IPS-NIHi7 (cell line): Measurements from ENCODE around the gene DCDC2C.
"Not testable (repeated sequence)": the region's sequence is repeated elsewhere in the genome, so short reads cannot be mapped to it uniquely, and the experiment has no call there.

ENCODE experiments used
- DNase-seq: peaks from one replicate; pipeline ENCODE4 v3.0.0; 2012; ENCODE audit warnings: mixed read lengths; ENCODE audit errors: extremely low spot score

Gene DCDC2C

DNA sequence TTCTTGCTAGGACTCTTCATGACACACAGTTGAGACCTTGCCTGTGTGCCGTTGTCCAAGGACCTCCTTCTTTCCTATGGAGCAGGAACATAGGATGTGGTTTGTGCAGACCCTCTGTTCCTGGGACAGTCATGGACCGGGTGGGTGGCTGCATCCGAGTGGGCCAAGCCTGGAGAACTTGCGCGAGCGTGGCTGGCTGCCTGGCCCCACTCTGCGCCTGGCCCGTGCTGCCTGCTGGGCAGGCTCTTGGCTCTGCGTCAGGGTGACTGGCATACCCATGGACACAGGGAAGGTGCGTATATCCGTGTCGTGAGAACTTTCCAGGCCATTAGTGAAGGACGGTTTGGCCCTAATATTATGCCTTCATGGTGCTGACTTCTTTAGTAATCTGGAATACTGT is 68.2 kb downstream of the DCDC2C start:
- no peak for DNase-seq

- no peak for DNase-seq
Measured at GRCh38 chr2:3774336-3774735, 71.0 kb downstream of the DCDC2C start.

- DNase-seq: no peak
Measured at GRCh38 chr2:3776311-3776710, 72.9 kb downstream of the DCDC2C start.

DNA sequence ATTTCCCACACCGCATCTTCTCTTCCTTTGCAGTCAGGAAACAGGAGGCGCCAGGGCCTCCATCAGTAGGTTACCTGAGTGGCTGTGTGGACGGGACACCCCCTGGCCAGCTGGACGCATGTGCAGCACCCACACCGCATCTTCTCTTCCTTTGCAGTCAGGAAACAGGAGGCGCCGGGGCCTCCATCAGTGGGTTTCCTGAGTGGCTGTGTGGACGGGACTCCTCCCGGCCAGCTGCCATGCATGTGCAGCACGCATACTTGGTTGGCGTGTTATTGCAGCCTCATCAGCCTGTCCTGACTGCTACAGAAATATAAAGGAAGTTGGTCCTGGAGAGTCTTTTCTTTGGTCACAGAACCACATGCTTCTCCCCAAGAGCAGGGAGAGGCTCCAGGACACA is 74.6 kb downstream of the DCDC2C start:
- DNase-seq: no peak

- no peak for DNase-seq
Measured at GRCh38 chr2:3778851-3779495, 75.6 kb downstream of the DCDC2C start.

DNA sequence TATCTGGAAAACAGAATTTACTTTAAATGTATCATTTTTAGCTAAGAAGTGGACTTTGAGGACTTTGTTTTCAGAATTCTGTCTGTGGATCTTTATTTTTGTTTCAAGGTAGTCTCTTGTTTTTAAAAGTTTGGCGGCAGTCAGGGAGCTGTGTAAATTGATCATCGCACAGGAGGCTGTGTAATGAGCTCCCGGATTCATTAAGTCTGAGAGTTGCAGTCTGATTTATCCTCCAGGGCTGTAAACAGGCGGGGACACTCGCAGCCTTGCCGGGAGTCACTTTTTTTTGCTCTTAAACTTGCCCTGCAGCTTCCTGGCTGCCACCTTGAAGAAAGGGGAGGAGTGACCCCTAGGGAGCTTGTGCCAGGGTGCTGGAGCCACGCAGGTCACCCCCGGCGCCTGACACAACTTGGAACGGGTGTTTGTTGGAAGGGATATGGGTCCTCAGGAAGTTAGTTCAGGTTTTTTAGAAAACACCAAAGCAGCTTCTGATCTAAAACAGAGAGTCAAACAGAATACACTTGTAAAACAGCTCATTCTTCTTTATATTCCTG is 76.2 kb downstream of the DCDC2C start:
- no peak for DNase-seq

- DNase-seq: peak; percentile 61
Measured at GRCh38 chr2:3780477-3781402, 77.4 kb downstream of the DCDC2C start.

GRCh38 chr2:3784731-3785130 is 81.4 kb downstream of the DCDC2C start:
- no peak for DNase-seq

- DNase-seq: no peak
Measured at GRCh38 chr2:3785220-3785889, 82.0 kb downstream of the DCDC2C start.

DNA sequence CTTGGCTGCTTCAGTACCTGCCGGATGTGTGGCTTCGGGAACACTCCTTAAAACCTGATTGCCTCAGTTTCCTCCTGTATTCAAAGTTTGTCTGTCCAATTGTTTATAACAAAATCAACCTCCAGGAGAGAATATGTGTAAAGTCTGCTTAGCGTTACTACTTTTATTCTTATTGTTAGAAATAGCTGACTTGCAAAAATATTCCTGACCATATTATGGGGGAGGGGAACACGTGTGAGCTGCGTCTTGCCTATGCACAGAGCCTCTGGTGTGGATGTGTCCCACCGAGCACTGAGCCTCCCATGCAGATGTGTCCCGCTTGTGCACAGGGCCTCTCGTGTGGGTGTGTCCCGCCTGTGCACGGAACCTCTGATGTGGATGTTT is 82.5 kb downstream of the DCDC2C start:
- DNase-seq: no peak

DNA sequence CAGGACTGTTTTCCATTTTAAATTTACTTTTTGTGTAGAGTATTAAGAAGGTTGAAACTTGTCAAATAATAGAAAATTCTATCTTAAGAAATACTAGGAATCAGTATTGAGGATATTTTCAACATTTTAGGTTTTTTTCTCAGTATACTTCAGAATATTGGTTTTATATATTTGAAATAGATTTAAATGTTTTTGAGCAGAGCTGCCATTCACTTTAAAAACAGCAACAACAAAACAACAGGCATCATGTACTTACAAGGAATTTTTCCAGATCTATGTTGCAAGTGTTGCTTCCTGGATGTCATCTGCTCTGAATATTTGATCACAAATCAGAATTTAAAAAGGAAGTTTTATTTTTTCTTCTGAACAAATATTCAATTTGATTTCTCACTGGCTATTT is 84.4 kb downstream of the DCDC2C start:
- DNase-seq: no peak

- DNase-seq: no peak
Measured at GRCh38 chr2:3789256-3789655, 85.9 kb downstream of the DCDC2C start.

DNA sequence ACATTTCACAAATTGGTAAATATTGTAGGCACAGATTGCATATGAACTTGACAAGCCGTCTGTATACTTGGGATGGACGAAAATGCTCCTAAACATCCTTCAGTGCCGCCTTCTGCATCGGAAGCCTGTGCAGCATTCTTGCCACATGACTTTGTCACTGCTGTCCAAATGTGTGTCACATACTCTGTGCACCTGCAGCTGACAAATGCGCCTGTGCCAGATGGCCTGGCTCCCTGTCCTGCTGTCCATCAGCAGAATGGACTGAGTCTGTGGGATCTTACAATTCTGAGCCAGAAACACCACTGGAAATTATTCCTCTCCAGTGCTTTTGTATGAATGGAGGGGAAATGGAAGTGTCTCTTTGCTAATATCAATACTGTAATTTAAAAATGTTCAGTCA is 89.9 kb downstream of the DCDC2C start:
- DNase-seq: no peak

DNA sequence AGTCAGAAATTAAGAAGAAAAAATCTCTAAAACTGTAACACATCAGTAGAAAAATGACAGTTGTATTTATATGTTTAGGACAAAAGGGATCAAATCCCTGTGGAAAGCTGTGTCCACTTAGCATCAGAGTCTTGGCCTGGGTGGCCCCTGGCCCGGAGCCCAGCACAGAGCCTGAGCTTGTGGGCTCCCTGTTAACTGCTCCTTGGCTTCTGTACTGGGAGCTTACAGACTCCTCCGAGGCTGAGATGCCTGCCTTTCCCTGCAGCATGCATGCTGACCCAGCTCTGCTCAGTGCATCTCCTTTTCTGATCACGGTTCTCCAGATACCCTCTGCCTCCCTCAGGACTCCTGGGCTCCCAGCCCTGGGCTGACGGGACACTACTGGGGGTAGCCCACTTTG is 98.1 kb downstream of the DCDC2C start:
- DNase-seq: no peak

GRCh38 chr2:3805201-3805939 is 102.0 kb downstream of the DCDC2C start:
- peak; percentile 69 for DNase-seq

GRCh38 chr2:3806168-3806567 is 102.8 kb downstream of the DCDC2C start:
- no peak for DNase-seq

DNA sequence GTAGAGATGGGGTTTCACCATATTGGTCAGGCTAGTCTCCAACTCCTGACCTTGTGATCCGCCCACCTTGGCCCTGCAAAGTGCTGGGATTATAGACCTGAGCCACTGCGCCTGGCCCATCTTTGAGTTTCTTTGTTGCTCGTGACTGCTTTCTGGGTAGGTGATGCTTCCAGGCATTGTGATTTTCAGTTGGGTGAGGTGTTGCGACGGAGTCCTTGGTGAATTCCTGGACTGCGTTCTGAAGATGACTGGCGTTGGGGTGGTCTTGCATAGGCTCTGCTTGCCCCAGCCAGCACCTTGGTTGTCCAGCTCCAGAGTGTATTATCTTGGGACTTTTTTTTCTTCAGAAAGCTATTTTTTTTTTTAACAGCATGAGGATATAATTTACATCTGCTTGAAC is 103.4 kb downstream of the DCDC2C start:
- DNase-seq: no peak

GRCh38 chr2:3807853-3808252 is 104.5 kb downstream of the DCDC2C start:
- no peak for DNase-seq

DNA sequence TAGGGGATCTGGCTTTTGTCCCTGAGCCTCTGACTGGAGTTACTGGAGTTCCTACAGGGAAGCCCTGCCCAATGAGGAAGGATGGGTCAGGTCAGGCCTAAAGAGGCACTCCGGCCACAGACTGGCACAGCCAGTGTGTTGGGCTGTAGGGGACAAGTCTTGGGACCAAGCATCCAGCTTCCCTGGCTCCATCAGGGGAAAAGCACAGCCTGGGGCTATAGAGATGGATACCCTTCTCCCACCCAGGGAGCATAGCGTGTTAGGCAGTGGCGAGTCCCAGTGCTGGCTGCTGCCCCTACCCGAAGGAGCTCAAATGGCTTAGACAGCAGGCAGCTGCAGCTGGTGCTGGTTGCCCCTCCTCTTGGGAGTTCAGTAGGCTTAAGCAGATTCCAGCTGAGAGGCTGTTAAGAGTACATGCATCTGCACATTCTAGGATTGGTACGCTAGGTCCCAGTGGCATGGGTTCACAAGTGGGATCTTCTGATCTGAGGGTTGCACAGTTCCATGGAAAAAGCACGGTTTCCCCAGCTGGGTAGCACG is 111.4 kb downstream of the DCDC2C start:
- no peak for DNase-seq

- not testable (repeated sequence) for DNase-seq
Measured at GRCh38 chr2:3817144-3817543, 113.8 kb downstream of the DCDC2C start.

DNA sequence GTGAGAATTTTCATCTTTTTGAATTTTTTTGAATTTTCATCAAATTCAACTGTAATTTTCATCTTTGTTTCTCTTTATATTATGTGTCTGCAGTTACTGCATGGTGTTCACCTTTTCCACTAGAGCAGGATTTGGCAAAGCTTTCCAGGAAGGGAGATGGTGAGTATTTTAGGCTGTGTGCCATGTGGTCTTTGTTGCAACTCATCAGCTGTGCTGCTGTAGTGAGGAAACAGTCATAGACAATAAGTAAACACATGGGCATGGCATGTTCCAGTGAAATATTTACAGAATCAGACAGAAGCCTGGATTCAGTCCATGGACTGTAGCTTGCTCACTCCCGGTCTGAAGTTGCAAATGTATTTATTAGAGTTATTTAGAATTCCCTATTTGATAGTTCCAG is 120.4 kb downstream of the DCDC2C start:
- no peak for DNase-seq
